KOPT-K1 (cell line): Measurements from ENCODE around the gene PRKCI.
"Not testable (repeated sequence)": the region's sequence is repeated elsewhere in the genome, so short reads cannot be mapped to it uniquely, and the experiment has no call there.

Experiments
- H3K27ac ChIP-seq: fragments of 200-600 bp; sonication (generic); 2 replicates; pipeline ENCODE4 v1.5.1; 2016; ENCODE audit warnings: antibody characterized with exemption, mild to moderate bottlenecking, low read depth, low read length; ENCODE audit not compliant: poor library complexity, severe bottlenecking
- H3K36me3 ChIP-seq: fragments of 200-600 bp; sonication (generic); 2 replicates; pipeline ENCODE4 v1.5.1; 2017; ENCODE audit warnings: antibody characterized with exemption, mild to moderate bottlenecking, low read length, moderate library complexity; ENCODE audit not compliant: insufficient read depth
- H3K9me3 ChIP-seq: fragments of 200-600 bp; sonication (generic); 2 replicates; pipeline ENCODE4 v1.5.1; 2017; ENCODE audit warnings: antibody characterized with exemption, low read length, mild to moderate bottlenecking; ENCODE audit not compliant: insufficient read depth, poor library complexity, severe bottlenecking

The PRKCI gene

DNA sequence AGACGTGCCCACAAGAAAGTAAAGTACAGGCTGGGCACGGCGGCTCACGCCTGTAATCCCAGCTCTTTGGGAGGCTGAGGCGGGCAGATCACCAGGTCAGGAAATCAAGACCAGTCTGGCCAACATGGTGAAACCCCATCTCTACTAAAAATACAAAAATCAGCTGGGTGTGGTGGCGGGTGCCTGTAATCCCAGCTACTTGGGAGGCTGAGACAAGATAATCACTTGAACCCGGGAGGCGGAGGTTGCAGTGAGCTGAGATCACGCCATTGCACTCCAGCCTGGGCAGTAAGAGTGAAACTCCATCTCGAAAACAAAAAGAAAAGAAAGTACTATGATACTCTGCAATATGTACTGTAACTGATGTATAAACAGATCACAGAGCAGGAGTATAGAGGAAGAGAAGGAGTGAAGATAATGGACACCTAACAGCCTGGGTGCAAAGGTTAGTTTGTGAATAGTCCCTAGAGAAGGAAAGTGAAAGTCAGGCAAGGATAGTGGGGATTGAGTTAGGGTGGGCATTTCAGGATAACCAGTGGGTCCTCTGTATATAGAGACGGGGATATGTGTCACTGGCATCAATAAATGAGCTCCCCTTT lies 16.0 kb upstream of the PRKCI start:
- not testable (repeated sequence) for H3K27ac ChIP-seq, H3K9me3 ChIP-seq, H3K36me3 ChIP-seq

DNA sequence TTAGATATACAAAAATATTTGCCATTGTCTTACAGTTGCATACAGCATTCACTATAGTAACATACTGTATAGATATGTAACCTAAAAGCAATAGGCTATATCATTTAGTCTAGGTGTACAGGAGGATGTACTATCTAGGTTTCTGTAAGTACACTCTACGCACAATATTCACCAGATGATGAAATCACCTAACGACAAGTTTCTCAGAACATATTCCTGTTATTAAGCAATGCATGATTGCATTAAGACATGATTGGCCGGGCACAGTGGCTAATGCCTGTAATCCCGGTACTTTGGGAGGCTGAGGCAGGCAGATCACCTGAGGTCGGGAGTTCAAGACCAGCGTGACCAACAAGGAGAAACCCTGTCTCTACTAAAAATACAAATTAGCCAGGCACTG lies 14.5 kb upstream of the PRKCI start:
- H3K27ac ChIP-seq = no peak overlapping the region
- no peaks in the 10 kb centered on the region for H3K36me3 ChIP-seq
- peaks cover 7% of the 10 kb centered on the region for H3K9me3 ChIP-seq

DNA sequence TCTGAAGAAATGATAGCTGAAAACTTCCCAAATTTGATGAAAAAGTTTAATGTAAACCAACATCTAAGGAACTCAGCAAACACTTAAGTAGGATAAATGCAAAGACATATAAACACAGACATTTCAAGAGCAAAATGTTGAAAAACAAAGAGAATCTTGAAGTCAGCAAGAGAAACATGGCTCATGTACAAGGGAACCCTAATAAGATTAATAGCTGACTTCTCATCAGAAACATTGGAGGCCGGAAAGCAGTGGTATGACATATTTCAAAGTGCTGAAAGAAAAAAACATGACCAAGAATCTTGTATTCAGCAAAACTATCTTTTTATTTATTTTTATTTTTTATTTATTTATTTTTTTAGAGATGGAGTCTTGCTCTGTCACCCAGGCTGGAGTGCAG lies 10.6 kb upstream of the PRKCI start:
- no peak overlapping the region for H3K27ac ChIP-seq
- peaks cover 8% of the 10 kb centered on the region for H3K9me3 ChIP-seq
- no peaks in the 10 kb centered on the region for H3K36me3 ChIP-seq

DNA sequence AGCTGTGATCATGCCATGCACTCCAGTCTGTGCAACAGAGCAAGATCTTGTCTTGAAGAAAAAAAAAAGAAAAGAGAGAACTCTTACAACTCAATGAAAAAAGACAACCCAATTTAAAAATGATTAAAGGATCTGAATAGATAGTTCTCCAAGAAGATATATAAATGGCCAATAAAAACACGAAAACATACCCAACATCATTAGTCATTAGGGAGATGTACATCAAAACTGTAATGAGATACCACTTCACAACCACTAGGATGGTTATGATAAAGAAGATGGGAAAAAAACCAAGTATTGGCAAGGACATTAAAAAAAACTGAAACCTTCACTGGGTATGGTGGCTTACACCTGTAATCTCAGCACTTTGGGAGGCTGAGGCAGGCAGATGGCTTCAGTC lies 2.4 kb upstream of the PRKCI start:
- Histone ChIP-seq H3K27ac (no peak overlapping the region), H3K36me3 (no peaks in the 10 kb centered on the region), H3K9me3 (peaks cover 5% of the 10 kb centered on the region)

DNA sequence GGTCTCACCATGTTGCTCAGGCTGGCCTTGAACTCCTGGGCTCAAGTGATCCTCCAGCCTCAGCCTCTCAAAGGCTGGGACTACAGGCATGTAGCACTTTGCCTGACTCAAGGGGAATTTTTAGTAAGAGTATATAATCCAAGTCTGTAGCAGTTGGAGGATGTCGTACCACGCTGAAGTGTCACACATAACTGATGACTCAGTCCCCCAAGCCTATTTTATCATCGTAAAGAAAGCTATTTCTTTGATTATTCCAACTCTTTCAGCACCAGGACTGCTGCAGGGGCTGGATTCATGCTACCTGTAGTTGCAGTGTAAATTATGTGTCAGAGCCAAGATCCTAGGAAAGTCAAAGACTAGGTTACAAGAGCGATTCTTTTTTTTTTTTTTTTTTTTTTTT lies 1.4 kb upstream of the PRKCI start:
- Histone ChIP-seq H3K27ac (no peak overlapping the region), H3K9me3 (peaks cover 5% of the 10 kb centered on the region), H3K36me3 (no peaks in the 10 kb centered on the region)

DNA sequence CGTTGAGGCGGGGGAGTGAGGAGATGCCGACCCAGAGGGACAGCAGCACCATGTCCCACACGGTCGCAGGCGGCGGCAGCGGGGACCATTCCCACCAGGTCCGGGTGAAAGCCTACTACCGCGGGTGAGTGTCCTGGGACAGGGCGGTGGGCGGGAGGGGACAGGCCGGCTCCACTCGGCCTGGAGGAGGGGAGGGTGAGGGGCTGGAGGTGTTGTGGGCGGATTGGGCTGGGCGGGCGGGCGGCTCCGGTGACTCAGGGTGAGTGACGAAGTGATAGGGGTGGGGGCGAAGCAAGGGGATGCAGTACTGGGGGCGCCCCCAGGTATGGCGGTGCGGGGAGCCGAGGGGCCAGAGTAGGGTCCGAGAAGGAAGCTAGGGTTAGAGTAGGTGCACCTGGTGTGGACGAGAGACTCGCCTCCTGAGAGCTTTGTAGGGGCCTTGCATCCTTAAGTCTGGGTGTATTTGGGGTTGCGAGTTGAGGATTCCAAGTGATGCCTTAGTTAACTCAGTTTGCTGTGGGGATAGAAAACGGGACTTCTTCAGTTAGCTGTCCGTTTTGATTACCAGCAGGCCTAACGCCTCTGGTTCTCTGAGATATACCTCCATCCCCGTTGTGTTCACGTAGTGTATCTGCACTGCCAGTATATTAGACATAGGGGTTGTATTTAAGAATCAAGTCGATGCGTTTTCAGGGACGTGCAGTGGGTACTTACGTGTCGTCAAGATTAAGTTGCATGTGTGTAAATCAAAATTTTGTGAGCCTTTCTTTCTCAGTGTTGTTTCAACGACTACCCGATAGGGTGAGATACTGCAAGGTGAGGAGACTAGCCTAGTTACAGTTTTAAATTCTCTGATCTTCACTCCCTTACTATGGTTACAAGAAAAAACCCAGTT lies 670 bp downstream of the PRKCI start:
- Histone ChIP-seq H3K36me3 (no peaks in the 10 kb centered on the region), H3K9me3 (no peaks in the 10 kb centered on the region), H3K27ac (peak overlapping the region; percentile 94)

DNA sequence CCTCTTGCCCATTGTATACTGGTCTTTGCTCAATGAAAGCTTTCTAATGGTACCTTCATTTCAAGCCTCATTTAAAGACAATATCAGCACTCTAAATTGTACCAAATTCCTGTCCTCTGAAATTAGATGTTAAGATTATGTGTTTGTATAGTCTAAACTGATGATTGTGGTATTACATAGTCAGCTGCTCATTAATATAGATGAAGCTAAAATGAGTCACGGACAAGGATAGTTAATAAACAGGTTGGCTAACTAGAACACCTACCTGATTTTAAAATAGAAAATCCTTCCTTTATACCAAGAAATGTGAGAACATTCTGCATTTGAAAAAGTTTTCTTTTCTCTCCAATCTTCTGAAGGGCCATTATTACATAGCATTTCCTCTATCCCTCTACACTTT lies 2.9 kb downstream of the PRKCI start:
- Histone ChIP-seq H3K36me3 (no peaks in the 10 kb centered on the region), H3K27ac (no peak overlapping the region), H3K9me3 (no peaks in the 10 kb centered on the region)

DNA sequence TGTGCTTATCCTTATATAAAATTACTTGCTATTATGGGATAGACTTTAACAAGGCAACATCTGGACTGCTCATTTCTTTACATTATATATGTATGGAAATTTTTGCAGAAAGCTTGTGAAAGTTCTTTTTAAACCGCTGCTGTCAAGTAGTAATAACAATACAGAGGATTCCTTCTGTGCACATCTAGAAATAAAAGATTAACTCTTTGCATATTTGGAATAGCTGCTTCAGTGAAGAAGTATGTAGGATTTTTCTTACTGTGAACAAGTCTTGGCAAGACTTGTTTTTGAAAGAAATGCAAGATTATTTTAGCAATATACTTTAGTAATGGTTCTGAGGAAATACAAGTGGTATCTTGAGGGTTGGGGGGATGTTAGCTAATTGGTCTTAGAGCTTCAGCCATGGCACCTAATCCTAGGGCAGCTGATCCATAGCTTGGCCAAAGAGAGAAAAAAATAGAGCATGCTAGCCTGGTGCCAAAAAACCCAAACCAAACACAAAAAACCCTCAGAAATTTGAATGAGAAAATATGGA lies 4.3 kb downstream of the PRKCI start:
- H3K9me3 ChIP-seq = no peaks in the 10 kb centered on the region
- H3K27ac ChIP-seq = no peak overlapping the region
- no peaks in the 10 kb centered on the region for H3K36me3 ChIP-seq

DNA sequence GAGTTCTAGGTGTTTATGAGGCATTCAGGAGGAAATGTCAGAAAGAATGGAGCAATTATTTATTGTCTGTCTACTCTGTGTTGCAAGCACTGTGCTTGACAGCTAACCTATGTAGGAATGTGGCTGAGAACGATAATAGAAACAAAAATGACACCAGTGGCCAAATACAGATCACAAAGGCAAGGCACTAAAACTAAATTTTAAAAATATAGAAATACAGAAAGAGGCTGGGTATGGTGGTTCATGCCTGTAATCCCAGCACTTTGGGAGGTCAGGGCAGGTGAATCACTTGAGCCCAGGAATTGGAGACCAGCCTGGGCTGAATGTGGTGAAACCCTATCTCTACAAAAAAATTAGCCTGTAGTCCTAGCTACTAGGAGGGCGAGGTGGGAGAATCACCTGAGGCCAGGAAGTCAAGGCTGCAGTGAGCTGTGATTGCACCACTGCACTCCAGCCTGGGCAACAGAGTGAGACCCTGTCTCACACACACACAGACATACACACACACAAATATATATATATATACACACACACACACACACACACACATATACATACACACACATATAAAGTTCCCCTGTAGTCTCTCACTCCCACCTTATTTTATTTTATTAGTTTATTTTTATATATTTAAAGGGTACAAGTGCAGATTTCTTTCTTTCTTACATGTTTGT lies 6.0 kb downstream of the PRKCI start:
- no peaks in the 10 kb centered on the region for H3K36me3 ChIP-seq
- H3K9me3 ChIP-seq = no peaks in the 10 kb centered on the region
- no peak overlapping the region for H3K27ac ChIP-seq

DNA sequence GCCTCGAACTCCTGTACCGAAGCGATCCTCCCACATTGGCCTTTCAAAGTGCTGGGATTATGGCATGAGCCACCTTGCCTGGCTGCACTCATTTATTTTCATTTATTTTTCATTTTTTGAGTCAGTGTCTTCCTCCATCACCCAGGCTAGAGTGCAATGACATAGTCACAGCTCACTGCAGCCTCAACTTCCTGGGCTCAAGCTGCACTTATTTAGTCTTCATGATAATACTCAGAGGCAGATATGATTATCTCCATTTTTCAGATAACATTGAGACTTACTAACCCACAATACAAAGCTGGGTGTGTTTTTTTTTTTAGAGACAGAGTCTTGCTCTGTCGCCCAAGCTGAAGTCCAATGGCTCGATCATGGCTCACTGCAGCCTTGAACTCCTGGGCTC lies 10.0 kb downstream of the PRKCI start:
- peaks cover 17% of the 10 kb centered on the region for H3K36me3 ChIP-seq
- H3K27ac ChIP-seq = no peak overlapping the region
- no peaks in the 10 kb centered on the region for H3K9me3 ChIP-seq

DNA sequence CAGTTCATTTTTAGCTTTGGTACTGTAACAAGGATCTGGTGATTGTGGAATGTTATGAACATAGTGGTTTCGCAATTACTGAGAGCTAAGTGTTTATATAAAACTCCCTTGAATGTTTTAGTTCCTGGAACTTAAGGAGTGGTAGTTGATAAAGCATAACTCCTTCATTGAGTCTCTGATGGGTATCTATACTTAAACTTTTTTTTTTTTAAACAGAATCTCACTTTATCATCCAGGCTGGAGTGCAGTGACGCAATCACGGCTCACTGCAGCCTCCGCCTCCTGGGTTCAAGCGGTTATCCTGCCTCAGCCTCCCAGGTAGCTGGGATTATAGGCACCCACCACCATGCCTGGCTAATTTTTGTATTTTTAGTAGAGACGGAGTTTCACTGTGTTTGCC lies 11.3 kb downstream of the PRKCI start:
- H3K36me3 ChIP-seq = peaks cover 18% of the 10 kb centered on the region
- no peak overlapping the region for H3K27ac ChIP-seq
- H3K9me3 ChIP-seq = no peaks in the 10 kb centered on the region

DNA sequence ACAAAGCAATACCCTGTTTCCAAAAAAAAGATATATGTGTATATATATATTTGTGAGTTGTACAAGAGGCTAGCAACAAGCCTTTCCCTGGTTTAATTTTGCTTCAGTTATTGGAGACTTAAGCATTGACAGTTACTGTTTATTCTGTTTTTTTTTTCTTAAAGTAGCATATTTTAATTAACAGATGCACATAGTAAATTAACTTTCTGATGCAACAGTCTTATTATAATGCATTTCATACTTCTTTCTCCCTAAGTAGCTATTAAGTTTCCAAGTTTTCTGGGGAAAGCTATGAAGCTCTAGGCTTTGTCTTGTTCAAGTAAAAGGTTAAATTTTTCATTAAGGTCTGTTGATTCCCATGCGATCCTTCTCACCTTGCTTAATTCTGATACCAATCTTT lies 17.9 kb downstream of the PRKCI start:
- H3K27ac ChIP-seq = no peak overlapping the region
- H3K36me3 ChIP-seq = peaks cover 18% of the 10 kb centered on the region
- H3K9me3 ChIP-seq = no peaks in the 10 kb centered on the region

DNA sequence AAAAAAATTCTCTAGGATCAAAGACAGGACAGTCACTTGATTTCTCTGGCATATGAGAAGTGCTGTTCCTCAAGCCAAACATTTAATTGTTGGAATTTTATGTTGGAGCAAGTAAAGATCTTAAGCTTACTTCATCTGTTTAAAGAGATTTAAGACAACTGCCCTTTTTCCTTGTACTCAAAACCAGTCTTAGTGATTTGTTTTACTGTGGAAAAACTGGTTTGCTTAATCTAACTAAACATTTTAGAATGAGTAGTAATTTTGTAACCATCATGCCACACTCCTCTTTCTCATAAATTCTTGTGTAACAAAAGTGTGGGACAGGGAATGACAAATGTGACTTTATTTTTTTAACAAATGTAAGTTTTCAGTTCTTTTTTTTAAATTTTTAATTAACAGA lies 18.4 kb downstream of the PRKCI start:
- no peaks in the 10 kb centered on the region for H3K9me3 ChIP-seq
- H3K36me3 ChIP-seq = peaks cover 14% of the 10 kb centered on the region
- no peak overlapping the region for H3K27ac ChIP-seq

DNA sequence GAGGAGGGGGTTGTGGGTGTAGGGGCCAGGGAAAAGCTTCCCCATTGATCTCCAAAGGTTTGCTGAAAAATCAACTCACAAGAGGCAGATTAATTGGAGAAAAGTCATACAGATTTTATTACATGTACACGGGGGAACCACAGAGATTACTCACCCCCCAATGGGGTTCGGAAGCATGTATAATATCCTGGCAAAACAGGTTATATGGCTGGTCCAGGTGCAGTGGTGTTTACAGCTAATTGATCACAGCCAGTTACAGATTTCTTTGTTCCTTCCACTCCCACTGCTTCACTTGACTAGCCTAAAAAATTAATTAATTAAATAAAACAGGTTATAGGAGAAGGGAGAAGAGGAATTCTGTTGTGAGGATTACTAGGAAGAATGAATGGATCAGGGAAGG lies 22.4 kb downstream of the PRKCI start:
- Histone ChIP-seq H3K36me3 (peaks cover 4% of the 10 kb centered on the region; the same call in 1 of the 2 replicates), H3K9me3 (no peaks in the 10 kb centered on the region), H3K27ac (no peak overlapping the region)

DNA sequence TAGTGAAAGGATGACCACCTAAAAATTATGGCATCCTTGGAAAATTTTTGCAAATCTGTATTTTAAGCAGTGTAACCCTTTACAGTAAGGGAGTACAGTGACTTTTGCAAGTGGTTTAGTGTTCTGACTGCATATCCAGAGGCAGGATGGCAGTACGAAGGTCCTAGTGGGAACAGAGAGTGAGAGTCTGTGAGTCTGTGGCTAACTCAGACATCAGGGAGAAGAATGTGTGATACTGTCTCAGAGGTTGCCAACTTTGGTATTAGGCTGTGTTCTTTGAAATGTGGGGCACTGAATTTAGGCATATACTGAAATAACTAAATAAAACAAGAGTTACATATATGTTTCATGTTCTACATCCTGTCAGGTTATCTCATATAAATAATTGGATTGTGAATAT lies 25.7 kb downstream of the PRKCI start:
- peaks cover 4% of the 10 kb centered on the region; the same call in 1 of the 2 replicates for H3K36me3 ChIP-seq
- H3K27ac ChIP-seq = no peak overlapping the region
- no peaks in the 10 kb centered on the region for H3K9me3 ChIP-seq
